Activated CD4-positive, alpha-beta T cell treated with anti-CD3 and anti-CD28 coated beads, Interleukin-2, amount 50 U/mL, for 1 hour (primary cell): Measurements from ENCODE around the gene HRAS.

Experiments used
- DNase-seq: peaks from one replicate; pipeline ENCODE4 v3.0.0-alpha.2; 2020

Gene HRAS

DNA sequence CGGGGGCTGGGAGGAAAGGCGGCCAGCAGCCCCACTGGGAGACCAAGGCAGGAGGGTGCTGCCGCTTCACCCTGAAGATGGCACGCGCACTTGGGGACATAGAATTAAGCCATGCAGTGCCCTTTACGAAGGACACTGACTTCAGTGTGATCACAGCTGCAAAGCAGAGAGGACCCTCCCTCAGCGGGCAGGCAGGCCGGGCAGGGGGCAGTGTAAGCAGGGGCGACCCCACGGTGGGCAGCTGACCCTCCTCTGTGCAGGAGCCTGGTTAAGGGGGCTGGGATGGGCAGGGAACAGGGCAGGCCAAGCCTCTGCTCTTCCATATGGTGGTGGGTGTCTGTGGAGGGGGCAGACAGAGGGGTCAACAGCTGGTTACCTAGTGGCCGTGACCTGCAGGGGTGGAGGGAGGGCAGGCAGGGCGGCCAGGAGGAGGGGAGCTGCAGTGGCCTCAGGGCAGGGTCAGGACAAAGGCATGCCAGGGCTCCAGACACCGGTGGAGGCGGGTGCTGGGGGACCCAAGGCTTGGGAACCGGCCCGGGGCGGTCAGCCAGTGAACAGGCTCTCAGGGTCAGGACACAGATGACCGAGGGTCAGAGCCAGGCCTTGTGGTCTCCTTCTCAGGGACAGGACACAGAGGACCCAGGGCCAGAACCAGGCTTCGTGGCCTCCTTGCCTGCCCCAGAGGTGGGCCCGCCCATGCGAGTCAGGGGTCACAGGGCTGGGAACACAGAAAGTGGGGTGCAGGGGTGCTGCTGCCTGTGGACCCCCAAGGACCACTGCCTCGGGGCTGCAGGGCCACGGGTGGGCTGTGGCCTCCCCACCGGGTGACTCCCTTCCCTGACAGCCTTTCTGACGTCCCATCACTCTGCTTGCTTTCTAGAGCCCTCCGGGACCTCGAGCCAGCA lies 18.0 kb upstream of the HRAS start:
- no peak for DNase-seq

- no peak for DNase-seq
Measured at GRCh38 chr11:551596-551995, 16.2 kb upstream of the HRAS start.

- DNase-seq = no peak
Measured at GRCh38 chr11:551131-551530, 15.8 kb upstream of the HRAS start.

DNA sequence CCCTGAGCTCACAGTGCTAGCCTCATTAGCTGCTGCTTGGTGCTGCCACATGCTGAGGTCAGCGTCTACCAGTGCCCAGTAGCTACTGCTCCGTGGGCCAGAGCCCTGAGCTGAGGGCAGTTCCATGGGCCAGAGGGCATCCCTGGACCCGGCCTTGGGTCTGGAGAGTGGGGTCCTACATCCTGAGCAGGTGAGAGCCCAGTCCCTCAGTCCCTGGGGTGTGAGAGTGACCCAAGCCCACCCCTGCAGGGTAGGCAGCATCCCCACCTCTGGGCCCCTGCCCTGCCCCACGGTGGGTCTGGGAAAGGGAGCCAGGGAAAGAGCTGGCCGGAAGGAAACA lies 15.3 kb upstream of the HRAS start:
- DNase-seq = no peak

GRCh38 chr11:550021-550745 lies 14.8 kb upstream of the HRAS start:
- DNase-seq = no peak

DNA sequence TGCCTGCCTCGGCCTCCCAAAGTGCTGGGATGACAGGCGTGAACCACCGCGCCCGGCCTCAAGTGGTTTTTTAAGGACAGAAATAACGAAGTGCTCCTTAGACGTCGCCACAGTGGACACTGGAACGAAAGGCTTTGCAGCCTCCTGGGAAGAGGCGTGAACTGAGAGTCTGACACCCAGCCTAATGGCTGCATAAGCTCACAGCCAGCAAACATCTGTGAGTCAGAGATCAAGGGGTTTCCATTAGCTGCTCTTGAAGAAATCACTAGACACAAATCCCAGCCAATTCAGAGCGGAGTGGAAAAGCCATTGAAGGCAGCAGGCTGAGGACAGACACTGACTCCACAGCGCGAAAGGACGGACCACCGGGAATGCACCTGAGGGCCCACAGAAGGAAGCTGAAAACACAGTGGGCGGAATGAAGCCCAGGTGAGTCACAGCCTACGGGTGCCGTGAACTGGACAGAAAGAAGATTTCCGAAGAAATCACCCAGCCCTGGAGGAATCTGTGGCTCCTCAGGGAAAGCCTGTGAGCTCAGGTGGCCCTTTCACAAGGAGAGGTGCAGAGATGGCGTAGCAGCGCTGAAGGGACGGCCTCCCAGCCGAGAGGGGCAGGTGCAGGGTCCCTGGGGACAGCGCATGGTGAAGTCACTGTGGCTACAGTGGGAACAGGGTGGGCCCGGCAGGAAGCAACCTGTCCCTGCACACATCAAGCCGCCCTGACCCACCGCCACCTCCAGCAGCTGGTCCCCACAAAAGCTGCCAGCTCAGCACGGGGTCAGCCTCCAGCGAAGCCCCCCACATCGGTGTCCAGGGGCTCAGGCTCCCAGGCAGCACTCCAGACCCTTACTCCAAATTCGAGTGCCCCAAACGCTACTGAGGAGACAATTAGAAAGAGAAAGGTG lies 13.6 kb upstream of the HRAS start:
- DNase-seq = no peak

GRCh38 chr11:545171-545570 lies 9.8 kb upstream of the HRAS start:
- DNase-seq = no peak

DNA sequence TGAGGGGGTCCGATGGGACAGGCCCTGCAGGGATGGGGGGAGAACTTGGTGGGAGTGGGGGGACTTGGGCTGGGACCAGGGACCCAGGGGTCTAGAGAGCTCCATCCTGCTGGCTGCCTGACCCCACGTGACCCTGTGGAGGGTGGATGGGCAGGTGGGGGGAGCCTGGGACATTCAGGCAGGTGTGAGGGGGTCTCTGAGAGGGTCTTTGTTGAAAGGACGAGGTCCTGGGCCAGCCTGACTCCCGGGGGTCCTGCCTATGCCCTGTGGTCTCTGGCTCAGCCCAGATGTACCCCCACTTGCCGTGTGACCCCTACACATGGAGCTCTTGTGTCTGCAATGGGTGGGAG lies 9.4 kb upstream of the HRAS start:
- no peak for DNase-seq

DNA sequence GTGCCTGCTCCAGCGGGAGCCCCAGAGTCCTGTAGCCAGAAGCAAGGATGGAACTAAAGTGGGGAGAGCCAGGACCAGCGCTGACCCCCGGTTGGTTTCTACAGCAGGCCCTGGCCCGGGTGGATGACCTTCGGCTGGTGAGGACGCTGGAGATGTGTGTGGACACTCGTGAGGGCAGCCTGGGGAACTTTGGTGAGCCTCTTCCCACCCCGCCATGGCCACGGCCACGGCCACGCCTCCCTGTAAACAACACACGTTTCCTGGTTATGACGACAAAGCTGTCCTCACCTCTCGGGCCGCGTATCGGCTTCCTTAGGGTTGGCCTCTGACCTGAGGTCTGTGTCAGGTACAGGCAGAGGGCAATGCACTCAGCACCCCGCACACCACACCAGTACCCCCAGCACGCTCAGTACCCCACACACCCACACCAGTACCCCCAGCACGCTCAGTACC lies 6.1 kb upstream of the HRAS start:
- DNase-seq = no peak

DNA sequence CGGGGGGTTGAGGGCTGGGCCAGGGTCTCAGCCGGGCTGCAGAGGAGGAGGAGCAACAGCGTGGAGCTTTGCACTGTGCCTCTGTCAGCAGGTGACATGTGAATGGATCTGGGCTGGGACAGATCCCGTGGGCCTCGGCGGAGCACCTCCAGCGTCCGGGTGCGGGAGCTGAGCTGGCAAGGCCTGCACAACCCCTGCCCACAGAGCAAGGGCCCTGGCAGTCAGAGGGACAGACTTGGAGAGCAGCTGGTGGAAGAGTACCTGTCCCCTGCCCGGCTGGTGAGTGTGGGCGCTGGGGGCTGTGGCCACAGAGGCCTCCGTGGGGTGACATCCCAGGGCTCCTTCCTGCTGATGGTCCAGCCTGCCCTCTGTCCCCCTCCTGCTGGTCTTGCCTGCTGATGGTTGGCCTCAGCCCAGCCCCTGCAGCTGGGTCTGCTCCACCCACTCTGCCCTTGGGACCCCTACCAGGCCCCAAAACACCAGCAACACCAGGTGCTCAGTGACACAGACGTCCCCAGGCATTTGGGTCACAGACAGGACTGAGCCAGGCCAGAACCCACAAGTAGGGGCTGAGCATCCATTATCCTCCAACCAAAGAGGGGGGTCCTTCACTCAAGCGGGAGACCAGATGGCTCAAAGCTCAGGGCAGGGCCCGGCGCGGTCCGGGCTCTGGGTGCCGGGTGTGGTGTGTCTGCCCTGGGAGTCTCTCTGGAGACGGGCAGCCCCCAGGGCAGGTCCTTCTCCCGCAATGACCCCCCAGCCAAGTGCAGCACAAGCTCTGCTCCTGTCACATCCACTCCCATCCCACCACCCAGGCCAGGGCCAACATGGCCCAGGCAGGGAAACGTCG lies 5.4 kb upstream of the HRAS start:
- DNase-seq = no peak

- DNase-seq = no peak
Measured at GRCh38 chr11:539971-540481, 4.7 kb upstream of the HRAS start.

- DNase-seq = no peak
Measured at GRCh38 chr11:538431-539051, 3.2 kb upstream of the HRAS start.

DNA sequence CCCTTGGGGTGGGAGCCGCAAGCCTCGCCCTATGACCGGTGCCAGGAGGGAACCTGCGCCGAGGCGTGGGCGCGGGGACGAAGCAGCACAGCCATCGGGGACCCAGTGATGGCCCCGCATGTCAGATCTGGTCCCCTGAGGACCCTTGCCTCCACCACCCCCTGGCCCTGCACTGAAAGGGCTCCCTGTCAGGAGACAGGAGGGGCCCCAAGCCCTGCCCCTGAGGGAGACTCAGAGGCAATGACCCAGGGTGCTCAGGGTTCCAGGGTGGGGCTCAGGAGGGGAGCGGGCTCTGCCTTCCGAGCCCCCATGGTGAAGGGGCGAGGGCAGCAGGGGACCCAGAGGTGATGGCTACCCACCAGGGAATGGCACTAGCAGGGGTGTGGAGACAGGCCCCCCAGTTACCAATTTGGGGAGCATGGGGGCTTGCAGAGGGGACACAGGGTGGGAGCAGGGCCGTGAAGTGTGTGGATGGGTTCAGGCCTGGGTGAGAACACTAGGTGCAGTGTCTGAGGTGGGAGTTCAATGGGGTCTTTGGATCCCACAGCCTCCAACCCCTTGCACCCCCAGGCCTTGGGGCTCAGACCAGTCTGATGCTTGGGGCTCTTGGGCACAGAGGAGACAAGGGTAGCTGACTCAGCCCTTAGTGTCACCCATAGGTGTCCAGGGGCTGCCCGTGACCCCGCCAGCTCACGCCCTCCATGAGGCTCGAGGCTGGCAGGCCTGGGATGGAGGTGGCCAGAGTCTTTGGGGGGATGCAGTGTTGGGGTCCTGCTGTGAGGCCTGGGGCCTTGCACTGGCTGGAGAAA lies 2.5 kb upstream of the HRAS start:
- no peak for DNase-seq

- DNase-seq = peak; percentile 89
Measured at GRCh38 chr11:536841-537621, 1.7 kb upstream of the HRAS start, which contains the start of gene LRRC56. LRRC56 (plus strand) TSS chr11:537527; CDS start chr11:540685, 3,158 bp downstream.

DNA sequence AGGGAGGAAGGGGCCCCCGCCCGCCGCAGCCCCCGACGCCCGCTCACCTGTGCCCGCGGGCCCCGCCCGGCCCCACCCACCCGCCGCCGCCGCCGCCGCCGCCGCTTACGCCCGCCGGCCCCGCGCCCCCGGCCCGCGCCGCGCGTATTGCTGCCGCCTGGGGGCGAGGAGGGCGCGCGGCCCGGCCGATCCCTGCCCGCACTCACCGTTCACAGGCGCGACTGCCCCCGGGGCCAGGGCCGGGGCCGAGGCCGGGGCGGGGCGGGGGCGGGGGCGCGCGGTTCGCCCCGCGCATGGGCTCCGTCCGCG lies 212 bp downstream of the HRAS start:
- DNase-seq = peak; percentile 22

DNA sequence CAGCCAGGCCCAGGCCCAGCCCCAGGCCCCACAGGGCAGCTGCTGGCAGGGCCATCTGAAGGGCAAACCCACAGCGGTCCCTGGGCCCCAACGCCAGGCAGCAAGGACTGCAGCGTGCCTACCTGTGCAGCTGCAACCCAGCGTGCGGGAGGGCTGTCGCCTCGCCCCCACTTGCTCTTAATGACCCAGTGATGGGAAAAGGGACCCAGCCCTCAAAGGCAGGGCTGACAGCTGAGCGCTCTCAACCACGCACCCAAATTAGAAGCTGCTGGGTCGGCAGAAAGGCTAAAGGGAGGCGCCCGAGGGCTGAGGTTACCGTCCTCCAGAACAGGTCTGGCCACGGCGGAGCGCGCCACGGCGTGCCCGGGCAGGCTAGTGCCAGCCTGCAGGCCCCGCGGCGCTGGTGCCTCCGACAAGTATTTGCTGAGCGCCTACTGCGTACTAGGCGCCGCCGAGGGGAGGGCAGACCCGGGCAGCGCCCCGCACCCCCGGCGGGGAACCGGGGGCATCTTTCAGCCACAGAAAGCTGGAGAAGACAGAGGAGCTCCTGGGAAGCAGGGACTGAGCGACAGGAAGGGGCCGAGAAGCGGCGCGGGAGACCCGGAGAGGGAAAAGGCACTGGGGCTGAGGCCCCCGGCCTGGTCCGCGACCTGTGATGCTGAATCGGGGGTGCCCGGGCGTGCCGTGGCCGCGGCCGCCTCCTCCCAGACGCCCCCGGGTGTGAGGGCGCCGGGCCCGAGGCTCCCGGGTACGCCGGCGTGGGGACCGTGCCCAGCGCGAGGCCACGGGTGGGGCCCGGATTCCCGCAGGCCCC lies 773 bp downstream of the HRAS start:
- DNase-seq = peak; percentile 34

DNA sequence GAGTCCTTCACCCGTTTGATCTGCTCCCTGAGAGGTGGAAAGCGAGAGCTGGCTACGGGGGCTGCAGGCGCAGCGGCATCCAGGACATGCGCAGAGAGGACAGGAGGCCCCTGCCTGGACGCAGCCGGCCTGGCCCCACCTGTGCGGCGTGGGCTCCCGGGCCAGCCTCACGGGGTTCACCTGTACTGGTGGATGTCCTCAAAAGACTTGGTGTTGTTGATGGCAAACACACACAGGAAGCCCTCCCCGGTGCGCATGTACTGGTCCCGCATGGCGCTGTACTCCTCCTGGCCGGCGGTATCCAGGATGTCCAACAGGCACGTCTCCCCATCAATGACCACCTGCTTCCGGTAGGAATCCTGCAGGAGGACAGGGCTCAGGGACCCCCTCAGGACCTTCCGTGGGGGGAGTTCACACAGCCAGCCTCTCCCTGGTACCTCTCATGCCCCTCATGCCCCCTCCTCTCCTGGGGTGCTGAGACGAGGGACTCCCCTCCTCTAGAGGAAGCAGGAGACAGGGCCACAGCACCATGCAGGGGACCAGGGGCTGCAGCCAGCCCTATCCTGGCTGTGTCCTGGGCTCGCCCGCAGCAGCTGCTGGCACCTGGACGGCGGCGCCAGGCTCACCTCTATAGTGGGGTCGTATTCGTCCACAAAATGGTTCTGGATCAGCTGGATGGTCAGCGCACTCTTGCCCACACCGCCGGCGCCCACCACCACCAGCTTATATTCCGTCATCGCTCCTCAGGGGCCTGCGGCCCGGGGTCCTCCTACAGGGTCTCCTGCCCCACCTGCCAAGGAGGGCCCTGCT lies 1.6 kb downstream of the HRAS start:
- DNase-seq = no peak

DNA sequence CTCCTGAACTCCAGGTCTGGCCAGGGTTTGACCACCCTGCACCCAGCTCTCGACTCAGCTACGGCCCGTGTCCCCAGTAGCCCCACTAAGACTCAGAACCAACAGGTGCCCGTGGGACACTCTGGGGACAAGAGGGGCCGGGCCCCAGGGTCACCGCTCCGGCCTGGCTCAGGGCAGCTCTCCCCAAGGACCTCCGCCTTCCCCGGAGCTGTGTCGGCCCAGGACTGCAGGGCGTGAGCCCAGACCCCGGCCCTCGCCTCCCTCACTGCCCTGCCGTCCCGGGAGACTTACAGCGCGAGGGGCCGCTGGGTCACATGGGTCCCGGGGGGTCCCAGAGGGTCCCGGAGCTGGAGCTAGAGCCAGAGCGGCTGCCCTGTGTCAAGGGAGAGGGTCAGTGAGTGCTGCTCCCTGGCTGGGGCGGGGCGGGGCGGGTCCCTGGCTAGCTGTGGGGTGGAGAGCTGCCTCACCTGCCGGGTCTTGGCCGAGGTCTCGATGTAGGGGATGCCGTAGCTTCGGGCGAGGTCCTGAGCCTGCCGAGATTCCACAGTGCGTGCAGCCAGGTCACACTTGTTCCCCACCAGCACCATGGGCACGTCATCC lies 2.3 kb downstream of the HRAS start:
- DNase-seq = no peak
